Progenitor cell of endocrine pancreas (in vitro differentiated cells): Measurements from ENCODE around the gene UBTD1. TPM values are rescaled to one million over a fixed set of nuclear protein-coding genes. Genes with fewer than 3 reads are reported as not detected.
"Not testable (repeated sequence)": the region's sequence is repeated elsewhere in the genome, so short reads cannot be mapped to it uniquely, and the experiment has no call there.

Experiments
- DNase-seq: peaks from one replicate; pipeline ENCODE4 v3.0.0; 2021; ENCODE audit warnings: low spot score; ENCODE audit not compliant: unreplicated experiment
- H3K27ac Mint-ChIP-seq: 2 replicates; pipeline ENCODE4 v1.8.0; 2021; ENCODE audit warnings: mild to moderate bottlenecking, moderate library complexity, mixed read lengths
- H3K27me3 Mint-ChIP-seq: 2 replicates; pipeline ENCODE4 v1.8.0; 2021; ENCODE audit warnings: mixed read lengths
- H3K36me3 Mint-ChIP-seq: 2 replicates; pipeline ENCODE4 v1.8.0; 2022; ENCODE audit warnings: mixed read lengths; ENCODE audit not compliant: insufficient read depth
- H3K4me1 Mint-ChIP-seq: 2 replicates; pipeline ENCODE4 v1.8.0; 2021; ENCODE audit warnings: low read depth, mixed read lengths
- H3K4me3 Mint-ChIP-seq: 2 replicates; pipeline ENCODE4 v1.8.0; 2021; ENCODE audit warnings: low read depth, mild to moderate bottlenecking, moderate library complexity, mixed read lengths
- H3K9me3 Mint-ChIP-seq: 2 replicates; pipeline ENCODE4 v1.8.0; 2021; ENCODE audit warnings: low read depth, mixed read lengths
- CTCF ChIP-seq: fragments of 200-600 bp; sonication (generic); IDR thresholded peaks from one replicate; pipeline ENCODE4 v1.5.0; 2021; ENCODE audit warnings: antibody characterized with exemption, mild to moderate bottlenecking; ENCODE audit not compliant: unreplicated experiment
- total RNA-seq: library from RNA; stranded (reverse); gene quantifications from 2 replicates; pipeline ENCODE4 v1.2.1, GENCODE V29; 2021

The UBTD1 gene
- total RNA-seq, 1 donor from 2014 or later: 9.0 TPM

- H3K4me1 Mint-ChIP-seq: peaks cover 5% of the 10 kb centered on the region
- no peak for DNase-seq
- H3K27me3 Mint-ChIP-seq: no peaks in the 10 kb centered on the region
- H3K4me3 Mint-ChIP-seq: no peak overlapping the region
- H3K36me3 Mint-ChIP-seq: peaks cover 5% of the 10 kb centered on the region
- peak overlapping the region; percentile 8 for H3K27ac Mint-ChIP-seq
- TF ChIP-seq CTCF: no peak
- H3K9me3 Mint-ChIP-seq: peaks cover 4% of the 10 kb centered on the region
These were observed 27.0 kb downstream of the UBTD1 start for GRCh38 chr10:97525683-97526110.

- not testable (repeated sequence) for H3K27ac Mint-ChIP-seq, H3K4me1 Mint-ChIP-seq, H3K27me3 Mint-ChIP-seq, DNase-seq, H3K9me3 Mint-ChIP-seq, H3K36me3 Mint-ChIP-seq, H3K4me3 Mint-ChIP-seq
These were observed 30.2 kb downstream of the UBTD1 start for GRCh38 chr10:97528876-97529275.

- Mint-ChIP-seq H3K9me3 (peaks cover 4% of the 10 kb centered on the region), H3K4me3 (no peak overlapping the region), H3K4me1 (no peaks in the 10 kb centered on the region), H3K36me3 (peaks cover 5% of the 10 kb centered on the region), H3K27me3 (no peaks in the 10 kb centered on the region), H3K27ac (peak overlapping the region; percentile 48)
- no peak for DNase-seq
- no peak for TF ChIP-seq CTCF
These were observed 31.2 kb downstream of the UBTD1 start for GRCh38 chr10:97529685-97530465.

- no peak overlapping the region for H3K27ac Mint-ChIP-seq
- DNase-seq: no peak
- peaks cover 5% of the 10 kb centered on the region for H3K36me3 Mint-ChIP-seq
- no peak for TF ChIP-seq CTCF
- peaks cover 4% of the 10 kb centered on the region for H3K9me3 Mint-ChIP-seq
- no peaks in the 10 kb centered on the region for H3K27me3 Mint-ChIP-seq
- H3K4me3 Mint-ChIP-seq: no peak overlapping the region
- H3K4me1 Mint-ChIP-seq: no peaks in the 10 kb centered on the region
These were observed 32.8 kb downstream of the UBTD1 start for GRCh38 chr10:97531401-97531986.

DNA sequence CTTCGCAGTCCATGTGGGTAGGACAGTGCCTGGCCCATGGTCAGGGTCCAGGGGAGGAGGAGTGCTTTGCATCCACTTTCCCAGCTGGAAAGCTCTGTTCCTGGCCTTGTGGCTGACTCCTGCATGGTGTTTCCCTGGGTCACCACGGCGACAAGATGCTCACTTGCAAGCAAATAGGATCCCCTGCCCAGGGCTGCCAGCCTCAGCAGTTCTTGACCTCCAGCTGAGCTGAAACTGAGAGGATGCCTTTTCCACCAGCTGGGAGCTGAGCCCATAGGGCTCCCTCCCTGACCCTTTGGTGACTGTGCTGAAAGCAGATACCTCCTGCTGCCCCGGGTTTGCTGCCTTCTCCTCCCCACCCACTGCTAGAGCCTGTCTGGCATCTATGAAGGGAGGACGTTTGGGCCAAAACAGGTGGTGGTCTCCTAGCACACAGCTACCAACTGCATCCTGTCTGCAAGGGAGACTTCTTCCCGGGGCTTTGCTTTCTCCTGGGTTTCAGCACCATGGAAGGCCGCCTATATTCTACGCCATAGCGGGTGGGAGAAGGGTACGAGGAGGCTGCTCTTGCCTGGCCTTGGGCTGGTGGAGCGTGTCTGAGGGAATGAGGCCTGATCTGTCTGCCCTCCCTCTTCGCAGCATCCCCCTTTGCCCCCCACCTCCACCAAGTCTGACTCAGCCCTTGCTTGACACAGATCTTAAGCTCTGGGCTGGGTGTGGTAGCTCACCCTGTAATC lies 34.4 kb downstream of the UBTD1 start:
- Mint-ChIP-seq H3K27ac (no peak overlapping the region), H3K4me3 (no peak overlapping the region), H3K27me3 (no peaks in the 10 kb centered on the region), H3K36me3 (peaks cover 5% of the 10 kb centered on the region), H3K4me1 (no peaks in the 10 kb centered on the region), H3K9me3 (peaks cover 4% of the 10 kb centered on the region)
- DNase-seq: no peak
- TF ChIP-seq CTCF: no peak
